ENCODE data around the gene FKRP.
"Not testable (repeated sequence)": the region's sequence is repeated elsewhere in the genome, so short reads cannot be mapped to it uniquely, and the experiment has no call there.

Gene FKRP

GRCh38 chr19:46786236-46787039, 40.6 kb downstream of the FKRP start:
- DNase-seq = peak; percentile 95

GRCh38 chr19:46787040-46787330, 41.1 kb downstream of the FKRP start:
- no peak for DNase-seq

- DNase-seq = peak; percentile 44
Measured at GRCh38 chr19:46787331-46788261, 41.7 kb downstream of the FKRP start.

DNA sequence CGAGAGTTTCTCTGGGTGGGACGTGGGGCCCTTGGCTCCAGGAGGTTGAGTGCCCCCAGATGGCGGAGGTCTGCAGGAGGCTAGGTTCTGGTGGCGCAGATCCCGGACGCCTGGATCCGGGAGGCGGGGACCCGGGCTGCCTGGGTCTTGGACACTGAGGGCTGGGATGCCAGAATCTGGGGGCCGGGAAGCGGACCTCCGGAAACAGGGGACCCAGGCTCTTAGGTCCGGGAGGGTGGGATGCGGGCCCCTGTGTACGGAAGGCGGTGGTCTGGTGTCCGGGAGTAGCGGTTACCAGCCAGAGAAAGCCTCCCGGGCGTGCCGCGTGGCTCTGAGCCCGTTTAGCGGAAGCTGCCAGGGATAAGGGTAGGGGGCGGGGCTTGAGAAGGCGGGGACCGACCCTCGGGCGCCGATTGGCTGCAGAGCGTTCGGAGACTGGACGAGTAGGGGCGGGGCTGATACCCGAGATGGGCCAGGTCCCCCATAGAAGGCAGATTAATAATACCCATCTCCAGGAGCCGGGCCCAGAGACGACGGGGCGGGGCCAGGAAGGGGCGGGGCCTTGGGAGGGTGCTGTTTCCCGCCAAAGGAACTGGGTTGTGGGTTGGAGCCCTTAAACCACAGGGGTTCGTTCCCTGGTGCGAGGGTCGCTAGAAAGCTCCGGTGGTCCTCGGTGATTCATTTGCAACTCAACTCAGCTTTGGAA, 42.6 kb downstream of the FKRP start, which contains the start of gene SLC1A5:
SLC1A5 (minus strand) TSS at position 333 of the 706 bp plus-strand sequence. CDS start 629 bp downstream, outside the sequence.
- peak; percentile 100 for DNase-seq

DNA sequence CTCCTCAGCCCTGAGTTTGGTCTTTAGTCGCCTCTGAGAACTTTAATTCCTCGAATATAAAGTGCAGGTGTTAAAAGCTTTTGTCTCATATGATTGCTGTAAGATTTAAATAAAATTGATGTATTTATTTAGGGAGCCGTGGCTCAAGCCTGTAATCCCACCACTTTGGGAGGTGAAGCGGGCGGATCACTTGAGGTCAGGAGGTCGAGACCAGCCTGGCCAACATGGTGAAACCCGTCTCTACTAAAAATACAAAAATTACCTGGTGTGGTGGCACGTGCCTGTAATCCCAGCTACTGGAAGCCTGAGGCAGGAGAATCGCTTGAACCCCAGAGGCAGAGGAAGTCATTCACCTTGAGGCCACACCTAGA, 43.1 kb downstream of the FKRP start:
- no peak for DNase-seq

GRCh38 chr19:46789371-46789770, 43.5 kb downstream of the FKRP start:
- no peak for DNase-seq

DNA sequence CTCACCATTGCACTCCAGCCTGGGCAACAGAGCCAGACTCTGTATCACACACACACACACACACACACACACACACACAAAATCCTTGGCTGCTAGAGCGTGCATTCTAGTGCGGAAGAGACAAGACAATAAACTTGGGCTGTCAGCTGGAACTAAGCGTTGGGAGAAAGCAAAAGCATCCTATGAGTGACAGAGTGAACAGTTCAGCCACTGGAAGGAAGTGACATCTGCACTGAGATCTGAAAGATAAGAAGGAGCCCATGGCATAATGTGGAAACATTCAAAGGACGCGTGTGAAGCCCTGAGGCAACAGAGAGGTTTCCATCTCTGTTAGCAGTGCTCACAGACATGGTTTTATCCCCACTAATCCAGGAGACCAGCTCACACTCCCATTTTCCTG, 46.1 kb downstream of the FKRP start:
- peak; percentile 66 for DNase-seq

- DNase-seq = no peak
Measured at GRCh38 chr19:46797881-46798280, 52.0 kb downstream of the FKRP start.

DNA sequence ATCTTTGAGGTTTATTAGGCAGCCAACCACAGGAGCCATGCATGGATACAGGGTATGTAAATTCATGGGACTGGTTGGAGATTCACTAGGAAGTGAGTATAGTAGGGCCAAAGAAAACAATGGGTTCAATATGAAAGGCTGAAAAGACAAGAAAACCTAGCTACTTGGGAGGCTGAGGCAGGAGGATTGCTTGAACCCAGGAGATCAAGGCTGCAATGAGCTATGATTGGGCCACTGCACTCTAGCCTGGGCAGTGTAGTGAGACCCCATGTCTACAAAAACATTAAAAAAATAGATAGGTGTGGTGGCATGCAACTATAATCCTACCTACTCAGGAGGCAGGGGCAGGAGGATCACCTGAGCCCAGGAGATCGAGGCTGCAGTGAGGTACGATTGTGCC, 52.9 kb downstream of the FKRP start:
- no peak for DNase-seq

DNA sequence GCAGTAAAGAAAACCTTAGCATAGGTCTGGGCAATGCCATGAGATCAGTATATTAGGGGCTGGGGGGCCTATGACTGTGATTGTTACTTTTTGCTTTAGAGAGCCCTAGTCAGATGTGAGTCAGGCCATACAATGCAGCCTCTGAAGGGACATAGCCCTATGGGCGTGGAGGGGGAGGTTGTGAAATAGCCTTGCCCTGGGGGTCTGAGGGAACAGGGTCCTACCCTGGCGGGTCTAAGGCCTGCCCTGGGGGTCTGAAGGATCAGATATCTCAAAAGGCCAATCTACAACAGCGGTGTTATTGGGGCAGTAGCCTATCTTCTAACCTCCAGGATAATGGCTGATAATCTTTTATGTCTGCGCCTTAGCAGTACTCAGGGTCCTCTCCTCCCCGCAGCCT, 56.3 kb downstream of the FKRP start:
- no peak for DNase-seq

DNA sequence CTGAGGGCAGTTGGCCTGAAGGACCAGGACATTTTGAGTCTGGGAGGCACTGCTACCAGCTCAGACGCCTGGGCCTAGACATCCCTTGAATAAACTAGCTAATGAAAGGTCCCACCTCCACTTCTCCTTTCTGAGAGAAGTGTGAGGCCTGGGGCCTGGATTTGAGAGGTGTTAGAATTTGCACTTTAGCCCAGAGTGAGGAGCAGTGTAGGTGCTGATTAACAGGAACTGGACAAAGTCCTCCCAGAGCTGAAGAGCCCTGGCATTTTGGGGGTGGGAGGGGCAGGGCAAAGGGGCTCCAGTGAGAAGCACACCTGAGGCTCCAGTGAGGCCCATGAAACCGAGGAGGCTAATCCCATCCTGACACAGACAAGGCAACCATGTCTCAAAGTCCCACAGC, 57.7 kb downstream of the FKRP start:
- DNase-seq = no peak

DNA sequence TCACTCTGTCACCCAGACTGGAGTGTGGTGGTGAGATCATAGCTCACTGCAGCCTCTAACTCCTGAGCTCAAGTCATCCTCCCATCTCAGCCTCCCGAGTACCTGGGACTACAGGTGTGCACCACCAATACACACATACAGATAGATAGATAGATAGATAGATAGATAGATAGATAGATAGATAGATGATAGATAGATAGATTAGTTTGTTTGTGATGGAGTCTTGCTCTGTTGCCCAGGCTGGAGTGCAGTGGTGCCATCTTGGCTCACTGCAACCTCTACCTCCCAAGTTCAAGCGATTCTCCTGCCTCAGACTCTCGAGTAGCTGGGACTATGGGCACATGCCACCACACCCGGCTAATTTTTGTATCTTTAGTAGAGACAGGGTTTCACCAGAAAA, 58.6 kb downstream of the FKRP start:
- DNase-seq = not testable (repeated sequence)

DNA sequence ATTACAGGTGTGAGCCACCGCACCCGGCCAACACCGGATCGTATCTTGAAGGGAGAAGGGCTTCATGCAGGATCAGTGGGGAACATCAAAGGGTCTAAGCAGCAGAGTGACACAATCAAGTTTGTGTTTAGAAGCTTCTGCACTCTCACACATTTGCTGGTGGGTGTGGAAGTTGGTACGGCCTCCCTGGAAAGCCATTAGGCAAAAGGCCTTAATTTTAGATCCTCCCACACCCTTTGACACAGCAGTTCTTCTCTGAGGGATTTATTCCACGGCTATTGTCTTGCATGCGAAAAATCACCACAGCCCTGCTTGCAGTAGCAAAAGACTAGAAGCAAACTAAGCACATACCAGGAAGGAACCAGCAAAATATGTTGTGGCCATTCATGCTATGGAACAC, 60.8 kb downstream of the FKRP start:
- DNase-seq = no peak
